GM12892 (cell line): ENCODE data around the gene EPS8L3.

Experiments used
- POLR2A ChIP-seq: IDR thresholded peaks from 2 replicates; pipeline ENCODE4 v1.6.1; 2011; ENCODE audit warnings: low read depth, low read length, control low read depth
- POLR2AphosphoS5 ChIP-seq: IDR thresholded peaks from 2 replicates; pipeline ENCODE4 v1.6.1; 2011; ENCODE audit warnings: low read depth, low read length, control low read depth
- TAF1 ChIP-seq: IDR thresholded peaks from 2 replicates; pipeline ENCODE4 v1.6.1; 2011; ENCODE audit warnings: low read depth, mild to moderate bottlenecking, control low read depth, low read length, borderline replicate concordance

- no peak for TF ChIP-seq POLR2A
- TF ChIP-seq POLR2AphosphoS5: no peak
- TF ChIP-seq TAF1: no peak
Measured at GRCh38 chr1:109719337-109719837, 44.3 kb downstream of the EPS8L3 start.
